HG02852 (cell line): Measurements from ENCODE around the gene DPF3.

Source experiments
- ATAC-seq: cut with Tn5 transposase; IDR thresholded peaks from one replicate; pipeline ENCODE4 v1.9.1; 2021; ENCODE audit warnings: mild to moderate bottlenecking, moderate library complexity; ENCODE audit not compliant: unreplicated experiment

DPF3 gene

DNA sequence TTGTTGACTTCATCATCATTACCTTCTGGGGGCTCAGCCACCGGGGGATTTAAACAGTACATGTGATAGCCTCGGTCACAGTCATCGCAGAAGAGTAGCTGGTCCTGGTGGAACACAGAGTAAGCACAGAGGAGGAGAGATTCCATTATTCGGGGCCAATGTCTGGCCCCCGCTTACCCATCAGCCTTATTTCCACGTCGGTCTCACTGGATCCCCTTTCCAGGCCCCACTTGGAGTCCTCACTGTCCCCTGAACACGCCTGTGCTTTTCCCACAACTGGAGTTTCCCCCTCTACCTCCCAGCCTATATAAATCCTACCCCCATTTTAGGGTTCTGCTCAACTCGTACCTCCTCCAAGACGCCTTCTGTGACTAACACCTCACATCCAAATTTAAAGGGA lies 274.0 kb downstream of the DPF3 start:
- no peak for ATAC-seq

DNA sequence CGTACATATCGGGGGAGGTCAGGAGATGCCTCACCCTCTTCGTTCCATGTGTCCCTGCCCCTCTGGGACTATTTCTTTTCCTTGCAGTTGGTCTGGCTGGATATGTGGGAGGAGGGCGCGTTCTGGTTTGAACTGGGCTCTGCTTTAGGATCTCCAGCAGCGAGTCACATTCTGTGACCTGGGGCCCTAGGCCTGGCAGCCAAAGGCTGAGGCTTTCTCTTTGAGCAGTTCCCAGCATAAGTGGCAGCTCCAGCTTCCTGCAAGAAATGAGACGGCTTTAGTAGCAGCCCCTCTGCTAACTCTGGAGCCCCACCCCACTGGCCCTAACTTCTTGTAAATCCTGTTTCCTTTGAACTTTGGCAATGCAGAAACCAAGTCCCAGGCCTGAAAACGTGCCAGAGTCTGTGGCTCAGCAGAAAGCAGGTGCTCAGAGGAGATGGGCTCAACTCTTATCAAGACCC lies 274.8 kb downstream of the DPF3 start:
- ATAC-seq: no peak

DNA sequence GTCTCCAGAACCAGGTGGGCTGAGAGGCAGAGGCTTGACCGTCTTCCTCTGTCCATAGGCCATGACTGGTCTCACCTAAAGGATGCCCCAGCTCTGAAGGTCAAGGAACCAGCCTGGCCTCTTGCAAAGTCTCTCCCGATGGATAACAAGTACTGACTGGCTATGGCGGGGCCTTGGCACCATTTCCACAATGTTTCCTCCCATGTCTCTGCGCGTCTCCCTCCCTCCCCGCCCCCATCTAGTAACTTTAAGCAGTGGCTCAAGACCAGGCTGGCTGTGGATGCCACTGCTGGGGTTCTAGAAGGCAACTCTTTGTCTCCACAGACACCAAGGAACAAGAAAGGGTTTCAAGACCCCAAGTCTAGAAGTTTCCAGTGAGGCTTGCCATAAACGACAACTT lies 275.5 kb downstream of the DPF3 start:
- ATAC-seq: no peak

DNA sequence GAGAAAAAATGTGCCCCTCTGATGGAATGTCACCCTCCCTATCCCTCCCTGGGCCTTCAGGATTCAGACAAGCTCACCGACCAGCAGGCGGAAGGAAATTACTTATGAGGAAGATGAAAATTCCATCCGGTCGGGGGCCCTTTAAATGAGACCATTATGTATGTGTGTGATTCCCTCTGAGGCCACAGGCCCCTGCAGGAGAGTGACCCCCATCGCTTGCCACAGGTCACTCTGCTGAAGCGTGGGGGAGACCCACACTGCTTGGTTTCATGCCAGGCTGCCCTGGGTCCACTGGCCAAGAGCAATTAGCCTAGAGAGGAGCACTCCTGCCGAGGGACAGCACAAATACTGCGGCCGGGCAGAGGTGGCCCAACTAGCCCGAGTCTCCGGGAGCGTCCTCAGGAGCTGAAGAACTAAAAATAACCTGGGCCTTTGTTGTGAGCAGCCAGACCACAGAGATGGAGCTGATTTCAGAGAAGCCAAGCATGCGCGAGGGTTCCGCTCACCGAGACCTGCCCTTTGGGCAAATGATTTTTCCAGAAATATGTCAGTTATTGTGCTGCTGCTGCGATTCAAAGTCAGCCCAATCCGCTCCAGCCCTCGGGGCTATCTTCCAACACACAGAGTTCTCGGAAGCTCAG lies 276.4 kb downstream of the DPF3 start:
- ATAC-seq: no peak

DNA sequence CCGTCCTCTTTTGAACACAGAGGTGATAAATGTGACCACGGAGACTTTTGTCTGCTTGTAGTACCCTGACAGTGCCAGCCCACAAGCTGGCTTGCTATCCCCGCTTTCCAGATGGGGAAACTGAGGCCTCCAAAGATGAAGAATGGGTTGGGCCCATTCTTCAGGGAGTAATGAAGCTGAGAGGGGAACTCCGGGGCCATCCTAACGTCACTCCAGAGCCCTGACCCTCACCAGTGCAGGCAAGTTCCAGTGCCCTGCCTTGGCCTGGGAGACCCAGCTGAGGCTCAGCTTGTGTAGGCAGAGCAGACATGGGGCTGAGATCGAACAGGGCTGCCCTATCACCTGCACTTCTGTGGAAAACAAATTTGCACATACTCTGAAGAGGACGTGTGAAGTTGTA lies 277.1 kb downstream of the DPF3 start:
- no peak for ATAC-seq

DNA sequence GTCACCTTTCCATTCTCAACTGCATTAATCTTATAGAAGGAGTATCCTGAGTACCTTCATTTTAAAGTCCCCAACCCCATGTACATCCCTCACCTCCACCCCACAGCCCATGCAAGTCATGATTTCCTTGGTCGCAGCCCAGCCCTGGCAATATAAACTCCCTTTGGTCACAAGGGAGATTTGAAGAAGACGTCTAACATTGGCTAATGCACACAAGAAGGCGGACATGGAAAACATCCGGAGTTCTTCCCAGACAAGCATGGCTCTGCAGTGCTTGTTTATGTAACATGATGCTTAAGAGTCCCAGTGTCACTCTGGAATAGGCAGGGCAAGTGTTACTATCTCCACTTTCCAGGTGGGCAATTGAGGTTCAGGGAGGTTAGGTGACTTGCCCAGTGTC lies 277.6 kb downstream of the DPF3 start:
- no peak for ATAC-seq

DNA sequence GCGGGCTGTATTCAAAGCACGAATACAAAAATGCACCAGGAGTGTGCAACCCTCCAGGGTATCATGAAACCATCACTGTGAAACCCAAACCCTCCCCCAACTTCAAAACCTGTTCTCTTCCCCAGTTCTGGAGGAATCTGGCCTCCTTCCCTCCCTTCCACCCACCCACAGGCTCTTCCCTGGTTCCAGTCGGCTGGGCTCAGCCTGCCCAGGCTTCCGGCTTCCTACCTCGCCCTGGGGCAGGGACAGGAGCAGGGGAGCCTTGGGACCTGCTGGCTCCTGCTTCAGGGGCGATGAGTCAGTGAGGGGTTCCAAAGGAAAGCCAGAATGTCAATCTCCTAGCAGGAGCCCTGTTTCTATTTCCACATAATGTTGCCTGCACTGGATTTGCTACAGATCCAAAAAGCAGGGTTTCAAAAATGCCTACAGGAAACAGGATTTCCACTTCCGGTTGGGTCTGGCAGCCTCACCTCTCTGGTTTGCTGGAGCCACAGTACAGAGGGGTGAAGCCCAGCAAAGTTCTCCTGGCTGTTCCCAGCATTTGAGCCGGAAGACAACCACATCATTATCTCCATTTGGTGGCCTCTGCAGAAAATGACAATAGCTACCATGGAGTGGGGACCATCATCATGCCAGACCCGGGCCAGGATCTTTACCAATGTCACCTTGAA lies 278.3 kb downstream of the DPF3 start:
- no peak for ATAC-seq

DNA sequence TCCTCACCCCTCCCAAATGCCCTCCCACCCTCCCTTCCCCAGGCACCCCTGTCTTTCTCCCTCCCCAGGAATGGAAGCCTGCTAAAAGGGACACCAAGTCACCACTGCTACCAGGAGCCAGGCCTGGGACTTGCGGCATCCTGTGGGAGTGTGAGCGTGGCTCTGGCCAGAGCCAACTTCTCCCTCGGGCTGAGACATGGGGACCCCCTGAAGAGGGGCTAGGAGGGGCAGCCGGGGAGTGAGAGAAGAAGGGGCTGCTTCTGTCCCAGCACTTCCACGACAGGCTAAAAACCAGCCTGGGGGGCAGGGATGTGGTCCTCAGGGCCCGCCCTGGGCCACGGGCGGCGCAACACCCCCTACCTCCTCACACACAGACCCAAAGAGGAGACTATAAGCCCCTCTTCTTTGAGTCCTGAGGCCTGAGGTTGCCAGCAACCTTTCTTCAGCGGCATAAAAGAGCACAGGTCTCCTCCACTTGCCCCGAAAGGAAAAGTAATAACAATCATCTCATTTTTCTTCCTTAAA lies 278.9 kb downstream of the DPF3 start:
- no peak for ATAC-seq

DNA sequence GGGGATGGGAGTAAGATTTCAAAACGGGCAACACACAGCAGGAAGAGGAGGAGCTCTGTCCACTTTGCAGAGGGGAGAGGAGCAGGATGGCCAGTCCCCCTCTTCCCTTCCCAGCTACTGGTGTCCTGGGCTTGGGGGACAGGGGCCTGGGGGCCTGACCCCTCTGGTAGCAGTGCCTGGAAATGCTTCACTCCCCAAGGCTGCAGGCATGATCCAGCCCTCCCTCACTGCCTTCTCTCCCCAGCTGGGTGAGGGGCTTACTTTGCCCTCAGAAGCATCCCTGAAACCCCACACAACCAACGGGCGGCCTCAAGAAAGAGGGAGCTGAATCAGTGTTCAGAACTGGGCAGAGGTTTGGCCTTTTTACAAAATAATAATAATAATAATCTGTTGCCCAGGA lies 279.5 kb downstream of the DPF3 start:
- ATAC-seq: no peak

DNA sequence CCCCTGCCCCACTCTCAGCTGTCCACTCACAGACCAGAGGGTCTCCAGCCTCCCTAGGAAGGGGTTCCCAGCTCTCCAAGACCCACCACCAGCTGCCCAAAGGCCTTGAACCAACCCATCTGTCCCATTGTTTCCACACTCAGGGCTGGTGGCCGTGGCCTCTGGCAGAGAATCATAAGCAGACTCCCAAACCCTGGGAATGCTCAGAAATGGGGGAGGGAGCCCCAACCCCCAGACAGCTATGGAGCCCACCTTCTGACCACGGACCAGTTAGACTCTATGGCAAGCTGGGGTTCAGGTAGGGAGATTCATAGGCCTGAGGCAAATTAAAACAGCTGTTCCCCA lies 280.0 kb downstream of the DPF3 start:
- no peak for ATAC-seq

DNA sequence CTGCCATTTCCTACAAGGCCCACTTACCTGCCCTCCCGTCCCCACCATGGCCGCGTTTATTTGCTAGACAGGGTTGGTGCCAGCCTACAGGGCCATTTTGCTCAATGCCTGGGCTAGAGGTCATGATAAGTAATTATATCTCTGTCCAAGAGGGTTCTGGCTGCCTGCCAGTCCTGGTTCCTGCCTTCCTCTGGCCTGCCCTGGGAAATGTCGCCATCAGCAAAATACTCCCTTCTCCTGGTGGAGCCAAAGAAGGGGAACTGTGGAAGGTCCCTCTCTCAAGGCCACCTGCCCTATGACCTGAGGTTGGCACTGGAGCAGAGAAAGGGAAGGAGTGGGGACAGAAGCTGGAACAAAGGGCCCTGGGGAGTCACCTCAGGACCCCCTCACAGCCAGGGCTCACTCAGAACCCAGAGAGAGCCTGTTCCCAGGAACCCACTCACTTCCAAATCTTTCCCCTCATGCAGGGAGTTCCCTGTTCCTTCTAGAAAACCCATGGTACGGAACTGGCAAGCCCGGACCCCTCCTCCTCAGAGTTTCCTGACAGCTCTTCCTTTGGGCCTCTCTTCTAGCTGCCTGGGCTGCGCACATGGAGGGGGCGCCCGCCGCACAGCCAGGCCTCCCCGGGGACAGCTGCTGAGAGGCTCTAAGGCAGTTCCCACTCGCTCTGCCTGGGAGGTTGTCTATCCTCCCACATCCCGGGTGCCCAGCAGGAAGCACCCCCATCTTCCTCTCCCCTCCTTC lies 280.5 kb downstream of the DPF3 start:
- ATAC-seq: no peak

DNA sequence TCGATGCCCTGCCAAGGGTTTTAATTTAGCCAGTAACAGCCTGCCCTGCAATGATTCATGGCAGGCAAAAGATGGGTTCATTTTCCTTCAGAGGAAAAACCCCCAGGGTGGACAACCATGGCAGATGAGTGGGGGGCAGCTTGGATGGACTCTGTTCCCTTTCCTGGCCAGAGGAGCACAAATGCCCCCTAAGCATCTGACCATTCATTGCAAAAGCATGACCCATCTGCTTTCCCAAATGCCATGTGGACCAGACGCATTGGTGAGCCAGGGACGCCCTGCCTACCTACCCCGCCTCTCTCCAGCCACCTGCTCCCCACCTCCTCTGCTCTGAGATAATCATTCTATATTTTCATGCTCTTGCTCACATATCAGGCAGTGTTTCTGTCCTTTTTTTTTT lies 281.9 kb downstream of the DPF3 start:
- ATAC-seq: no peak

DNA sequence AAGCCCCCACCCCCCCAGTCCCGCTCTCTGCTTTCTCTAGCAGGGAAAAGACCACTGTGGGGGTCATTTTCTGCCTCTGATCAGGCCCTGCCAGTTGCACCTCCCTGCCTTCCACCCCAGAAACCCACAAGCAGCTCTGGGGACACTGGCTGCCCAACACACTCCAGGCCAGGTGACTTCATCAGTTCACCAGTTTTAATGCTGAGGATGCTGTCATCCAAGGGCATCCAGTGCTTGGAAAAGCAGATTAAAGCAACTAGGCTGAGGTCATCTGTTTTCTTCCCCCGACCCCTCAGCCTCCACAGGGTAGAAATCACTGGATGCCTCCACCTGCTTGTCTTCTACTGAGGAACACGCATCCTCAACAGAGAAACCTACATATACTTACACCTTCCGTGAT lies 282.4 kb downstream of the DPF3 start:
- ATAC-seq: no peak

DNA sequence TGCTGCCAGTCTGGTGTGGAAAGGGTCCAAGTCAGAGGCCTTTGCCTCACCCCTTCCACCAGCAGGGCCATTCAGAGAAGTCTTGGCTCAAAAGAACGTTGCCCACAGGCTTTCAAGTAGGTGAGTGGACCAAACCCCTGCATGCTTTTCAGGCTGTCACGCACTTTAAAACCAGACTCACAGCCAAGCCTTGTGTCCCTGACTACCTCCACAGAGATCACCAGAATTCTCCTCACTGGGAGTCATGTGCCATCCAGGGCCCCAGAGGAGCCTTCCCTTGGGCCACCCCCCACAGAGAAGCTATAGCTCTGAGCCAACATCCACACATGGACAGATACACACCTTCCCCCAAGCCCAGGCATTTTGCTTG lies 283.1 kb downstream of the DPF3 start:
- ATAC-seq: no peak

DNA sequence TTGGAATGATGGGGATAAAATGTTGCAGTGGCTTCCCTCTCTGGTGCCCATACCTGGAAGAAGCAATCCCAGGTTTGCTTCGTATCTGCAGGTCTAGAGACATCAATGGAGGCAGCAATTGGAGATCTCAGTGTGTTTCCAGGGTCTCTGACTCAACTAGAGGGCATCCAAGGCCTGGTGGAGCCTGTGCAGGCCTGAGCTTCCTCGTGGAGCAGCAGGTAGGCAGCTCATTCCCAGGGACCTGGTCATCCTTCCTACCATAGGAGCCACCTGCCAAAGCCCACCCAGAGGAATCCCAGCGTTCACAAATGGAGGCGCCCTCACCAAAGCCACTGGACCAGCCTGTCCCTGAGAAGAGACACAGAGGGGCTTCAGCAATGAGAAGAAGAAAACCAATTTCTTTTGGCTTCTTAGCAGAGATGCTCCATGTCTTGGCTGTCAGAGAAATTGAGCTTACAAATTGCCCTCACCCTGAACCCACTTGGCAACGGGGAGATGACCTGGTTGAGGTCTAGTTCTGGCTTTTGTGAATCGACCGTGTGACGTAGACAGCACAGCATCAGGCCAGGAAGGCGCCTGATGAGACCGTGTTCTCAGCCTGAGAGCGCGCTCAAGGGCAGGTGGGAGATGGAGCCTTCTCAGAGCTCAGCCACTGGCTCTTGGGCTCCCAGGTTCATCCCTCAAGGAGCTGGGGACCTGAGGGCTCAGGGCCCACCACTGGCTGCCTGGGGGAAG lies 283.6 kb downstream of the DPF3 start:
- no peak for ATAC-seq

DNA sequence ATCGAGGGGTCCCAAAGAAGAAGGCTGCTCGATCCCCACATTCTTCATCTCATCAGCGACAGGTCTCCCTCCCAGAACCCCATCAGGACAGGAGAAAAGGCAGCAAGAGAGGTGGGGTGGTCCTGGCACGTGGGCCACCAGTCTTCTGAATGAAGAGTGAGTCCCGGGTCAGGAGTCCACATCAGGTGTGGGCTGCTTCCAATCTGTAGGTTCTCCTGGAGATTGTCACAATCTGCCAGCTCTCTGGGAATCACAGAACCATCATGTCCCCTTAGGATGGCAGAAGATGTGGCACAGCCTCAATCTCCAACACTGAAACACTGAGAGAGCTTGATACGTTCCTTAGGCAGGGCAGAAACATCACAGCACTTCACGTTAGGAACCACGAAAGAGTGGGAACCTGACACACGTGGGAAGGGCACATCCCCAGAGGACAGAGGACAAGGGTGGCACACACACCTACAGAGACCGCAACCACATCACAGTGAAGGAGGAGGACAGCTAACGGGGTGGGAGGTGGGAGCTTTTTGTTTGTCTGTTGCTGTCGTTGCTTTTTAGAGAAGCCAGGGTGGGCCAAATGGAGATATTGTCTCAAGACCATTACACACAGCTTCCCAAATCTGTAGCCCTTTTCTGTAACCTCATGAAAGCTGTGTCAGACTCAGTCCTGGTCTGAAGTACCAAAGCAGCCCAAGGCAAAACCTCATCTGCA lies 284.5 kb downstream of the DPF3 start:
- ATAC-seq: no peak

DNA sequence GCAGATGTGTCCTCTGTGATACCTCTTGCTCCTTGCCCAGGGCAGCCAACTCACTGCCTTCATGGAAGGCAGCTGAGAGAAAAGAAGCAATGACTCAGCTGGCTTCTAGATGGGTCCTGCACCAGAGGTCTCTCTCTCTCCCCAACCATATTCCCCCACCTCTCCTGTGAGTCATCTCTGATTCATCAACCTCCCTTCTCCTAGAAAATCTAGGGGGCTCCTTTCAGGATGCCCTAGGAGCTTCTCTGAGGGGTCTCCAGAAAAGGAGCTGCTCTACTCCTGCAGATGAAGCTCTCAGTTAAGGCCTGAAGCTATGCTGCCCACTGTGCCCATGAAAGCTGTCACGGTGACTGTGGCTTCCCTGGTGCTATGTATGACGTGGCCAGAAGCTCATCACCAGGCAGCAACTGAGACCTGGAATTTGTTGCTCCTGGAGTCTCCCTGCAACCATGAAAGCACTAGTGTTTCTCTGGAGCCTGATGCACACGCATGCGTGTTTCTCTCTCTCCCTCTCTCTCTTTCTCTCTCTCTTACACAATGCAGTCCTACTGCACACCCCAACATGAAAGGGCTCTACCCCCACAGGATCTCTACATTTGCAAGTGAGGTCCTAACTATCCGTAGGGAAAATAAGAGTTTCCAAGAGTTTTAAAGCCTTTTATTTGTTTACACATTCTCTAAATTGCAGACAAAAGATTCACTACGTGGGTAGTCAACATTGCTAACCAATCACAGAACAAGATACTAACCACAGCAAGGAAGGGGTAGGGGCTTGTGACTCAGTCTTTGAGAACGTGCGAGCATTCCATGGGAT lies 285.3 kb downstream of the DPF3 start:
- no peak for ATAC-seq

DNA sequence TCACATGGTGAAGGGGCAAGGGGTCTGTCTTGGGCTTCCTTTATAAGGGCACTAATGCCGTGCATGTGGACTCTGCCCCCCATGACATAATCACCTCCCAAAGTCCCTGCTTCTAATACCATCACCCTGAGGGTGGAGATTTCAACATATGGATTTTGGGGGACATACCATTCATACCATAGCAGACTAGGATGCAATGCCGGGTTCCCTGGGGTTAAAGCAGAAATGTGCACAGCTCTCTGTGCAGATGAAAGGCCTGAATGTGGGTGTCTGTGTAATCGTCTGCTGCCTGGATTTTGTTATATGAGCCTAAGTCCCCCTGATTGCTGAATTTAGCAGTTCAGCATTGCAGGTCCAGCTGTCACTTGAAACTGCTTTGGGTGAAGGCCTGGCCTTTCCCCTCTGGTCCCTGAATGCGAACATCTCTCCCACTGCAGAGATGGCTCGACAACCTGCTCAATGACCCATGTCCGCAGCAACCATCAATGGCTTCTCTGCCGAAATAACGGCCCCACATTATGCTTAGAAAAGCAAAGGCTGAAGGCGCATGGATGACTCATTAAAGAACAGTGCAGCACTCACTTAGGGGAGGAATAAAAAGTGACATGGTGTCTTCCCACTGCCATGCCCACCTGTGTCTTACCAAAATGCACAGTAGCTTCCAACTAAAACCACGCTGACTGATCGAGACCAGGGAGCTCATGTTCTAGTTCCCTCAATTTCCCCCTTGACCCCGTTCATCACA lies 286.3 kb downstream of the DPF3 start:
- ATAC-seq: no peak

DNA sequence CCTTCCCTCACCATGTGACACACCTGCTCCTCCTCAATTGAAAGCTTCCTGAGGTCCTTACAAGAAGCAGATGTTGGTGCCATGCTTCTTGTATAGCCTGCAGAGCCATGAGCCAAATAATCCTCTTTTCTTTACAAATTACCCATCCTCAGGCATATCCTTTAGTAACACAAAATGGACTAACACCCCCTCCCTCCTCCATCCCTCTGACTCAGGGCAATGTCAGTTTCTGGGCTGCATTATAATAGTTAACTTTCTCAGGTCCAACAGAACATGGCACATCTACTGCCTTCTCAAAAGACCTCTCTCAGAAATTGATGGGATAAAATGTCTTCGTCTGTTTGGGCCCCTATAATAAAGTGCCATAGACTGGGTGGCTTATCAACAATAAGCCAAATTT lies 287.0 kb downstream of the DPF3 start:
- ATAC-seq: no peak

DNA sequence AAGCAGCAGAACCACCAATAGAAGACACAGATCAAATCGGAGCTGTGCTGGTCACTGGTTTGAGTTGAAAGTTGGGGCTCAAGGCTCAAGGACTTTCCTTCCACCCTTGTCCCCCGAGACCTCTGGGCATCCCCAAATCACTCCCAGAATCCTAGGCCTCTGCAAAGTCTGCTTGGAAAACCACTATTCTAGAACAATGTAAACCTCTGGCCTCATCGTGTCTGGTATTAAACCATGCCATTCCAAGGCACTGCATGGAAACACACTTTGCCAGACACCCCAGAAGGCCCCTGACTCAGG lies 288.0 kb downstream of the DPF3 start:
- ATAC-seq: no peak
